HEK293 (cell line): ENCODE measurements around the gene ZYX.

Source experiments
- CTCF ChIA-PET: fragments of 350-600 bp; formaldehyde crosslinking; extraction: SDS; loops from one replicate; lab custom pipeline; 2021; ENCODE audit warnings: antibody characterized with exemption; lab: Yijun Ruan, JAX
- POLR2A ChIA-PET: fragments of 300-600 bp; formaldehyde crosslinking; extraction: SDS; loops from one replicate; lab custom pipeline; 2020; ENCODE audit warnings: antibody characterized with exemption, inconsistent platforms; lab: Yijun Ruan, JAX
- H3K27ac ChIP-seq: fragments of 200-500 bp; sonication (Bioruptor generic); 2 replicates; pipeline ENCODE4 v1.5.1; 2014; ENCODE audit warnings: low read depth, low read length, control low read depth, inconsistent platforms; ENCODE audit errors: extremely low read depth
- H3K36me3 ChIP-seq, 2 experiments: fragments of 200-500 bp in 1 of 2; sonication (Bioruptor generic) in 1 of 2; 1 replicate in 1 of 2; 2 replicates in 1 of 2; pipeline ENCODE4 v1.5.1; 2014 to 2017; ENCODE audit warnings: inconsistent platforms in 2 of 2, low read length in 2 of 2; ENCODE audit not compliant: control insufficient read depth in 2 of 2, insufficient read depth in 1 of 2
- H3K4me1 ChIP-seq: fragments of 200-500 bp; sonication (Bioruptor generic); 2 replicates; pipeline ENCODE4 v1.5.1; 2014; ENCODE audit warnings: mild to moderate bottlenecking, low read length, inconsistent platforms; ENCODE audit not compliant: control insufficient read depth, insufficient read depth
- H3K4me3 ChIP-seq: 2 replicates; pipeline ENCODE4 v1.5.1; 2011; ENCODE audit warnings: low read depth, mild to moderate bottlenecking, control low read depth, low read length, moderate library complexity
- H3K9me3 ChIP-seq: fragments of 200-500 bp; sonication (Bioruptor generic); 2 replicates; pipeline ENCODE4 v1.5.1; 2014; ENCODE audit warnings: low read depth, low read length, inconsistent platforms; ENCODE audit not compliant: control insufficient read depth, insufficient read depth
- FEZF1 ChIP-seq: fragments of 450-650 bp; formaldehyde crosslinking; IDR thresholded peaks from 2 replicates; pipeline ENCODE4 v1.5.1; 2016; ENCODE audit warnings: missing biosample characterization, missing genetic modification characterization
- KLF9 ChIP-seq: fragments of 450-650 bp; formaldehyde crosslinking; IDR thresholded peaks from 2 replicates; pipeline ENCODE4 v1.5.1; 2016; ENCODE audit warnings: missing biosample characterization, missing genetic modification characterization, low read depth
- MEIS1 ChIP-seq: sonication (generic); formaldehyde crosslinking; IDR thresholded peaks from 2 replicates; pipeline ENCODE4 v1.8.1; 2022; ENCODE audit warnings: missing genetic modification reagents, mild to moderate bottlenecking, borderline replicate concordance
- SETDB1 ChIP-seq: IDR thresholded peaks from one replicate; pipeline ENCODE4 v1.6.1; 2017; ENCODE audit warnings: mild to moderate bottlenecking, low read length, moderate library complexity, mixed read lengths; ENCODE audit not compliant: insufficient read length
- ZFP37 ChIP-seq: fragments of 450-650 bp; formaldehyde crosslinking; IDR thresholded peaks from 2 replicates; pipeline ENCODE4 v1.5.1; 2016; ENCODE audit warnings: missing biosample characterization, missing genetic modification characterization
- ZIC2 ChIP-seq: fragments of 450-650 bp; formaldehyde crosslinking; IDR thresholded peaks from 2 replicates; pipeline ENCODE4 v1.5.1; 2016; ENCODE audit warnings: missing biosample characterization, missing genetic modification characterization
- ZNF10 ChIP-seq: fragments of 450-650 bp; formaldehyde crosslinking; IDR thresholded peaks from 2 replicates; pipeline ENCODE4 v1.5.1; 2017; ENCODE audit warnings: missing biosample characterization, missing genetic modification characterization
- ZNF155 ChIP-seq: fragments of 450-650 bp; formaldehyde crosslinking; IDR thresholded peaks from 2 replicates; pipeline ENCODE4 v1.5.1; 2016; ENCODE audit warnings: missing biosample characterization, missing genetic modification characterization
- ZNF16 ChIP-seq: fragments of 450-650 bp; formaldehyde crosslinking; IDR thresholded peaks from 2 replicates; pipeline ENCODE4 v1.5.1; 2016; ENCODE audit warnings: low read depth, missing biosample characterization, missing genetic modification characterization
- ZNF19 ChIP-seq: fragments of 450-650 bp; formaldehyde crosslinking; IDR thresholded peaks from 2 replicates; pipeline ENCODE4; 2016; ENCODE audit warnings: missing biosample characterization, missing genetic modification characterization, low read depth
- ZNF362 ChIP-seq: fragments of 450-650 bp; formaldehyde crosslinking; IDR thresholded peaks from 2 replicates; pipeline ENCODE4 v1.5.1; 2016; ENCODE audit warnings: missing biosample characterization, missing genetic modification characterization
- ZNF423 ChIP-seq: fragments of 450-650 bp; formaldehyde crosslinking; IDR thresholded peaks from 2 replicates; pipeline ENCODE4 v1.5.1; 2016; ENCODE audit warnings: missing biosample characterization, missing genetic modification characterization
- ZNF654 ChIP-seq: fragments of 450-650 bp; formaldehyde crosslinking; IDR thresholded peaks from 2 replicates; pipeline ENCODE4 v1.5.1; 2016; ENCODE audit warnings: low read depth, missing biosample characterization, missing genetic modification characterization
- ZNF777 ChIP-seq: fragments of 450-650 bp; formaldehyde crosslinking; IDR thresholded peaks from 2 replicates; pipeline ENCODE4 v1.5.1; 2017; ENCODE audit warnings: missing biosample characterization, missing genetic modification characterization, borderline replicate concordance
- ZSCAN16 ChIP-seq: fragments of 450-650 bp; formaldehyde crosslinking; IDR thresholded peaks from 2 replicates; pipeline ENCODE4 v1.5.1; 2016; ENCODE audit warnings: missing biosample characterization, missing genetic modification characterization
- ZSCAN18 ChIP-seq: fragments of 450-650 bp; formaldehyde crosslinking; IDR thresholded peaks from 2 replicates; pipeline ENCODE4 v1.5.1; 2016; ENCODE audit warnings: missing biosample characterization, missing genetic modification characterization
- TF ChIP-seq, protein P1 (sequence below): fragments of 450-650 bp; formaldehyde crosslinking; IDR thresholded peaks from 2 replicates; pipeline ENCODE4 v1.5.1; 2016; ENCODE audit warnings: missing biosample characterization, missing genetic modification characterization

The ZYX gene

GRCh38 chr7:143416565-143417149 is 35.5 kb downstream of the ZYX start:
- no peaks in the 10 kb centered on the region for H3K36me3 ChIP-seq
- POLR2A ChIA-PET: interaction anchor here (0.5 to 1.2 kb wide), 2 partner anchors 35 to 55 kb away, joined by 3 read pairs; no protein-coding TSS in a partner anchor
- CTCF ChIA-PET: interaction anchor here (0.5 to 3.4 kb wide), 29 partner anchors 10 to 908 kb away, joined by 3 to 29 read pairs (median 4); no protein-coding TSS in a partner anchor

DNA sequence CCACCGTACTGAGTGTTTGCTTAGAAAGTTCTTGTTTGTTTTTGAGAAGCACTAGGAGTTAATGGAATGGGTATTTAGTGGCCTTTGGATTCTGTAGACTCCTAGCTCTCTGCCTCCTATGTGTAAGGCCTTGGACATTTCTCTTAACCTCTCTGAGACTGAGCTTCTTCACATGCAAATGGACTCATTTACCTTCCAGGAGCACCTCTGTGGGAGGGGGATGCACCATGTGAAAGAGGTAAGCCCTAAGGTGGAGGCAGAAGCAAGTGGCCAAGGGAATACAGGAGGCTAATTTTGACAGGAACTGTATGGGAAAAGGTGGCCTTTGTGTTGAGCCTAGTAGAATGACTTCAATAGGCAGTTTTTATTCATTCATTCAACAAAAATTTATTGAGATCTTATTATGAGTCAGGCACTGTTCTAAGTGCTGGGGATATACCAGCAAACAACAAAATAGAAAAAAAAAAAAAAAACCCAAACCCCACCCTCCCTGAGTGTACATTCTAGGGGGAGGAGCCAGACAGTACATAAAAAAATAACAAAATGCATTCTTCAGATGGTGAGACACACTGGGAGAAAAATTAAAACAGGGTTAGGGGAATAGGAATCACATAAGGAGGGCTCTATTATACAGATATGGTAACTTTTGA is 36.7 kb downstream of the ZYX start:
- no peak overlapping the region for H3K27ac ChIP-seq
- no peaks in the 10 kb centered on the region for H3K4me1 ChIP-seq
- TF ChIP-seq ZSCAN16 (tag by site-specific recombination): no peak
- TF ChIP-seq ZNF654 (tag by site-specific recombination): no peak
- no peak for TF ChIP-seq MEIS1 (CRISPR knock-in tag)
- TF ChIP-seq FEZF1 (tag by site-specific recombination): no peak
- no peak for TF ChIP-seq ZFP37 (tag by site-specific recombination)
- TF ChIP-seq ZNF362 (tag by site-specific recombination): no peak
- TF ChIP-seq KLF9 (tag by site-specific recombination): no peak
- TF ChIP-seq ZNF423 (tag by site-specific recombination): no peak
- TF ChIP-seq, protein P1, sequence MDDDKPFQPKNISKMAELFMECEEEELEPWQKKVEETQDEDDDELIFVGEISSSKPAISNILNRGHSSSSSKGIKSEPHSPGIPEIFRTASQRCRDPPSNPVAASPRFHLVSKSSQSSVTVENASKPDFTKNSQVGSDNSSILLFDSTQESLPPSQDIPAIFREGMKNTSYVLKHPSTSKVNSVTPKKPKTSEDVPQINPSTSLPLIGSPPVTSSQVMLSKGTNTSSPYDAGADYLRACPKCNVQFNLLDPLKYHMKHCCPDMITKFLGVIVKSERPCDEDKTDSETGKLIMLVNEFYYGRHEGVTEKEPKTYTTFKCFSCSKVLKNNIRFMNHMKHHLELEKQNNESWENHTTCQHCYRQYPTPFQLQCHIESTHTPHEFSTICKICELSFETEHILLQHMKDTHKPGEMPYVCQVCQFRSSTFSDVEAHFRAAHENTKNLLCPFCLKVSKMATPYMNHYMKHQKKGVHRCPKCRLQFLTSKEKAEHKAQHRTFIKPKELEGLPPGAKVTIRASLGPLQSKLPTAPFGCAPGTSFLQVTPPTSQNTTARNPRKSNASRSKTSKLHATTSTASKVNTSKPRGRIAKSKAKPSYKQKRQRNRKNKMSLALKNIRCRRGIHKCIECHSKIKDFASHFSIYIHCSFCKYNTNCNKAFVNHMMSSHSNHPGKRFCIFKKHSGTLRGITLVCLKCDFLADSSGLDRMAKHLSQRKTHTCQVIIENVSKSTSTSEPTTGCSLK: no peak
- TF ChIP-seq ZIC2 (tag by site-specific recombination): no peak
- no peak for TF ChIP-seq ZNF777 (tag by site-specific recombination)
- TF ChIP-seq ZNF155 (tag by site-specific recombination): no peak
- TF ChIP-seq ZNF16 (tag by site-specific recombination): no peak
- TF ChIP-seq ZNF19: no peak
- TF ChIP-seq ZNF10: no peak
- TF ChIP-seq SETDB1: no peak
- TF ChIP-seq, all 188 proteins: peak for 0
- no peak overlapping the region for H3K4me3 ChIP-seq
- POLR2A ChIA-PET: no interaction called here
- CTCF ChIA-PET: interaction anchor here (0.8 to 3.4 kb wide), 9 partner anchors 11 to 203 kb away, joined by 3 to 29 read pairs (median 6); no protein-coding TSS in a partner anchor
- no peaks in the 10 kb centered on the region for H3K9me3 ChIP-seq
- H3K36me3 ChIP-seq: no peaks in the 10 kb centered on the region

More at GRCh38 chr7:143416565-143417149, 35.5 kb downstream of the ZYX start:
- H3K4me1 ChIP-seq: no peaks in the 10 kb centered on the region
- no peak overlapping the region for H3K4me3 ChIP-seq
- H3K9me3 ChIP-seq: no peaks in the 10 kb centered on the region
- no peak overlapping the region for H3K27ac ChIP-seq
- TF ChIP-seq ZSCAN18 (tag by site-specific recombination): no peak
- TF ChIP-seq ZNF654 (tag by site-specific recombination): peak; percentile 83
